Hepatocyte (in vitro differentiated cells): ENCODE results near the gene GPRASP3. TPM values are rescaled to one million over a fixed set of nuclear protein-coding genes. Genes with fewer than 3 reads are reported as not detected.

Experiments
- DNase-seq: peaks from one replicate; pipeline ENCODE4 v3.0.0-alpha.2; 2016; ENCODE audit warnings: low spot score
- H2AFZ ChIP-seq: fragments of 200-600 bp; sonication (generic); 2 replicates; pipeline ENCODE4 v1.6.0; 2016; ENCODE audit warnings: antibody characterized with exemption, mild to moderate bottlenecking
- H3K27ac ChIP-seq: fragments of 200-600 bp; sonication (generic); 2 replicates; pipeline ENCODE4 v1.5.1; 2016; ENCODE audit warnings: mild to moderate bottlenecking
- H3K27me3 ChIP-seq: fragments of 200-600 bp; sonication (generic); 2 replicates; pipeline ENCODE4 v1.6.1; 2016
- H3K36me3 ChIP-seq: fragments of 200-600 bp; sonication (generic); replicated peaks from 2 replicates; pipeline ENCODE4 v1.5.1; 2016; ENCODE audit warnings: low read depth; ENCODE audit not compliant: insufficient read depth
- H3K4me1 ChIP-seq: fragments of 200-600 bp; sonication (generic); 2 replicates; pipeline ENCODE4 v1.5.1; 2016; ENCODE audit warnings: mild to moderate bottlenecking, moderate library complexity; ENCODE audit not compliant: insufficient read depth
- H3K4me2 ChIP-seq: fragments of 200-600 bp; sonication (generic); 2 replicates; pipeline ENCODE4 v1.6.0; 2016
- H3K4me3 ChIP-seq: fragments of 200-600 bp; sonication (generic); 2 replicates; pipeline ENCODE4 v1.5.1; 2016; ENCODE audit warnings: mild to moderate bottlenecking
- H3K79me2 ChIP-seq: fragments of 200-600 bp; sonication (generic); 2 replicates; pipeline ENCODE4 v1.6.0; 2017; ENCODE audit warnings: mild to moderate bottlenecking
- H3K9me2 ChIP-seq: fragments of 200-600 bp; sonication (generic); replicated peaks from 2 replicates; pipeline ENCODE4 v1.6.0; 2017; ENCODE audit warnings: mild to moderate bottlenecking; ENCODE audit not compliant: insufficient read depth
- H3K9me3 ChIP-seq: fragments of 200-600 bp; sonication (generic); 2 replicates; pipeline ENCODE4 v1.5.1; 2016; ENCODE audit warnings: low read depth, mild to moderate bottlenecking
- H4K20me1 ChIP-seq: fragments of 200-600 bp; sonication (generic); 2 replicates; pipeline ENCODE4 v1.6.0; 2016; ENCODE audit warnings: mild to moderate bottlenecking; ENCODE audit not compliant: insufficient read depth, poor library complexity, severe bottlenecking
- EZH2 ChIP-seq: fragments of 200-600 bp; sonication (generic); IDR thresholded peaks from 2 replicates; pipeline ENCODE4 v1.6.1; 2016; ENCODE audit warnings: antibody characterized with exemption, mild to moderate bottlenecking, borderline replicate concordance
- EZH2phosphoT487 ChIP-seq: fragments of 200-600 bp; sonication (generic); IDR thresholded peaks from one replicate; pipeline ENCODE4 v1.6.1; 2018; ENCODE audit warnings: antibody characterized with exemption, mild to moderate bottlenecking, low read depth, moderate library complexity; ENCODE audit not compliant: unreplicated experiment, severe bottlenecking
- WGBS: methylation state at CpG from one replicate; pipeline ENCODE4 v1.1.6; 2016; ENCODE audit warnings: low lambda C conversion rate; ENCODE audit errors: missing lambda C conversion rate; 5-methylcytosine and 5-hydroxymethylcytosine counted together
- polyA plus RNA-seq: library from polyadenylated mRNA; unstranded; fragments of >200 nt; fragmentation: Nextera tagmentation; extraction: Ambion mirVana; gene quantifications from 2 replicates; pipeline ENCODE4 v1.2.1, GENCODE V29; 2016
- total RNA-seq: library from RNA; depleted of rRNA; stranded (reverse); fragments of >200 nt; gene quantifications from 2 replicates; pipeline ENCODE4 v1.2.3, GENCODE V29; 2014
- TF ChIP-seq, protein P1 (sequence below): fragments of 200-600 bp; sonication (generic); IDR thresholded peaks from 2 replicates; pipeline ENCODE4 v1.5.1; 2016; ENCODE audit warnings: antibody characterized with exemption, mild to moderate bottlenecking; ENCODE audit not compliant: poor library complexity

GPRASP3 gene
- total and polyA plus RNA-seq, 2 experiments from 2014 or later: 1.8 to 7.5 TPM

DNA sequence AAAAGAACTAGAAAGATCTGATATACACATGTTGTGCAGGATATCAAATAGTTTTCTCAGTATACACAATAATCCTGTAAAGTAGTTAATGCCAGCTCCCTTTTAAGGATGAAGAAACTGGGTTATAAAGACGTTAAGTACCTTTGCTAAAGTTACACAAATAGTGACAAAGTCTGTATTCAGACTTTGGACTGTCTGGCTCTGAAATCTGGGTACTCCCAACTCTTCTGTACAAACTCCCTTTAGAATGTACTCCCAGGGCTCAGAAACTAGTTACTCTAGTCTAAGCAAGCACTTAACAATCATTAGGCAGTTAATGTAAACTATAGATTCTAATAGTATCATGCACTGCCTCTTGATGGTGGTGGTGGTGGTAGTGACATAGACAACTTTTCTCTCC lies 7.2 kb downstream of the GPRASP3 start:
- H3K9me2 ChIP-seq: no peaks in the 10 kb centered on the region
- no peak for DNase-seq

DNA sequence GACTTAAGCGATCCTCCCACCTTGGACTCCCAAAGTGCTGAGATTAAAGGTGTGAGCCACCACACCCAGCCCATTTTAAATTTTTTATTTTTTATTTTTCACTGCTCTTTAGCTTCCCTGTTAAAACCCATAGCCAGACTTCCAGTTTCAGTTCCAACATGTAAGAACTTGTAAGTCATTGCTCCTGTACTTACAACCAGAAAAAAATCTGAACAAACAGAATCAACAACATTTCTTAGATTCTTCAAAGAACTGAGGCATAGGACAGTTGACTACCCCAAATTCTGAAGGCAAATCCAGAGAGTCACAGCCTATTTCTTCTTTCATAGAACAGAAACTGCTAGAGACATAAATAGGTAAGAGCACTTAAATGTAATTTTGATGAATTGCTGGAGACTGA lies 8.1 kb downstream of the GPRASP3 start:
- TF ChIP-seq, protein P1, sequence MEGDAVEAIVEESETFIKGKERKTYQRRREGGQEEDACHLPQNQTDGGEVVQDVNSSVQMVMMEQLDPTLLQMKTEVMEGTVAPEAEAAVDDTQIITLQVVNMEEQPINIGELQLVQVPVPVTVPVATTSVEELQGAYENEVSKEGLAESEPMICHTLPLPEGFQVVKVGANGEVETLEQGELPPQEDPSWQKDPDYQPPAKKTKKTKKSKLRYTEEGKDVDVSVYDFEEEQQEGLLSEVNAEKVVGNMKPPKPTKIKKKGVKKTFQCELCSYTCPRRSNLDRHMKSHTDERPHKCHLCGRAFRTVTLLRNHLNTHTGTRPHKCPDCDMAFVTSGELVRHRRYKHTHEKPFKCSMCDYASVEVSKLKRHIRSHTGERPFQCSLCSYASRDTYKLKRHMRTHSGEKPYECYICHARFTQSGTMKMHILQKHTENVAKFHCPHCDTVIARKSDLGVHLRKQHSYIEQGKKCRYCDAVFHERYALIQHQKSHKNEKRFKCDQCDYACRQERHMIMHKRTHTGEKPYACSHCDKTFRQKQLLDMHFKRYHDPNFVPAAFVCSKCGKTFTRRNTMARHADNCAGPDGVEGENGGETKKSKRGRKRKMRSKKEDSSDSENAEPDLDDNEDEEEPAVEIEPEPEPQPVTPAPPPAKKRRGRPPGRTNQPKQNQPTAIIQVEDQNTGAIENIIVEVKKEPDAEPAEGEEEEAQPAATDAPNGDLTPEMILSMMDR: no peak
- TF ChIP-seq EZH2 (no peak), EZH2phosphoT487 (no peak)

More for the DNA sequence above, 7.2 kb downstream of the GPRASP3 start:
- TF ChIP-seq, protein P1: no peak
- TF ChIP-seq EZH2: no peak
- no peak for TF ChIP-seq EZH2phosphoT487
- H3K36me3 ChIP-seq: no peaks in the 10 kb centered on the region
- H3K4me3 ChIP-seq: no peak overlapping the region
- no peaks in the 10 kb centered on the region for H3K79me2 ChIP-seq
- WGBS: 47% methylated on average over 1 of the region's 1 CpG
- no peaks in the 10 kb centered on the region for H3K27me3 ChIP-seq
- H4K20me1 ChIP-seq: no peaks in the 10 kb centered on the region
- H3K4me1 ChIP-seq: no peaks in the 10 kb centered on the region
- H3K9me3 ChIP-seq: no peaks in the 10 kb centered on the region
- H3K4me2 ChIP-seq: no peak overlapping the region
- no peak overlapping the region for H2AFZ ChIP-seq
- H3K27ac ChIP-seq: peak overlapping the region; percentile 4

DNA sequence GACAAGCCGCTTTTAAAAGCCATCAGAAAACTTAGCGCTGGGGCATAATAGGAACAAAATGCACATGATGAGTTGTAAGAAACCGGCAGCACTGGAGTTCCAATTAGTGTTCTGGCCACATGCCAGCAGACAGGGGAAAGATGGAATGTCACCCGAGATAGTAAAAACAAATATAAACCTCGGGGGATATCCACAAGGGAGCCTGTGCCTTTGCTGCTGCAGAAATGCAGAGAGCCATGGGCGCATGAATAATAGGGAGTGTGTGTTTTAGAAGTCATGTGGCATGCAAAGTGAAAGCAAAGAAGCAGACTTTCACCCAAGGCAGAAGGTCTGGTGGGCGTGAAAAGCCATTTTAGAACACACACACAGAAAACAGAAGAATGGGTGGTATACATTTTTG lies 19.1 kb downstream of the GPRASP3 start:
- Histone ChIP-seq H3K9me2 (no peaks in the 10 kb centered on the region), H3K4me1 (no peaks in the 10 kb centered on the region)
- TF ChIP-seq EZH2phosphoT487 (no peak), EZH2 (no peak)
- TF ChIP-seq, protein P1: no peak

More for the DNA sequence above, 8.1 kb downstream of the GPRASP3 start:
- H3K4me3 ChIP-seq: no peak overlapping the region
- WGBS: 94% methylated on average over 1 of the region's 1 CpG
- H3K79me2 ChIP-seq: no peaks in the 10 kb centered on the region
- no peaks in the 10 kb centered on the region for H3K4me1 ChIP-seq
- H3K27ac ChIP-seq: no peak overlapping the region
- H3K4me2 ChIP-seq: no peak overlapping the region
- H3K27me3 ChIP-seq: no peaks in the 10 kb centered on the region
- DNase-seq: no peak
- H3K36me3 ChIP-seq: no peaks in the 10 kb centered on the region
- no peak overlapping the region for H2AFZ ChIP-seq
- H3K9me3 ChIP-seq: no peaks in the 10 kb centered on the region
- H3K9me2 ChIP-seq: no peaks in the 10 kb centered on the region
- no peaks in the 10 kb centered on the region for H4K20me1 ChIP-seq

DNA sequence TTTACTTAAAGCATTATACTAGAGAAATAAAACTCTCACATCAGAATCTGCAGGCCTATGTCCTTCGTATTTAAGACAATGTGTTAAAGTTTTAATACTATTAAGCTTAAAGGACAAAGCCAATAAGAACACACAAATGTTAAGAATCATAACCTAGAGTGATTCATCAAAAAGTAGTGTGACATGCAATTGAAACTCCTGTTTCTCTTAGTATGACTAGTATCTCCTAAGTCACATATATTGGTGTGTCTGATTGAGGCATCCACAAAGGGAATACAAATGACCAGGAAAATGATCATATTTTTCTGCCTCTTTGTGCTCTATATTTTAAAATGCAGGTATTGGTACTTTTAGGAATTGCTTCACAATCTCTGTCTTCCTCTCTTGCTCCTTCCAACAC lies 23.8 kb downstream of the GPRASP3 start:
- no peaks in the 10 kb centered on the region for H3K79me2 ChIP-seq
- 79% methylated on average over 1 of the region's 1 CpG for WGBS

More for the DNA sequence above, 19.1 kb downstream of the GPRASP3 start:
- H3K79me2 ChIP-seq: no peaks in the 10 kb centered on the region
- WGBS: 53% methylated on average over 7 of the region's 7 CpGs
- no peaks in the 10 kb centered on the region for H3K27me3 ChIP-seq
- no peak overlapping the region for H3K4me2 ChIP-seq
- H3K4me3 ChIP-seq: no peak overlapping the region
- no peaks in the 10 kb centered on the region for H3K36me3 ChIP-seq
- peak; percentile 15 for DNase-seq
- no peak overlapping the region for H3K27ac ChIP-seq
- no peaks in the 10 kb centered on the region for H4K20me1 ChIP-seq
- no peaks in the 10 kb centered on the region for H3K9me3 ChIP-seq
- no peak overlapping the region for H2AFZ ChIP-seq

More for the DNA sequence above, 23.8 kb downstream of the GPRASP3 start:
- no peak overlapping the region for H3K4me2 ChIP-seq
- no peaks in the 10 kb centered on the region for H3K4me1 ChIP-seq
- H3K36me3 ChIP-seq: no peaks in the 10 kb centered on the region
- H3K4me3 ChIP-seq: no peak overlapping the region
- no peaks in the 10 kb centered on the region for H3K27me3 ChIP-seq
- H2AFZ ChIP-seq: no peak overlapping the region
- H3K9me2 ChIP-seq: no peaks in the 10 kb centered on the region
- DNase-seq: no peak
- no peaks in the 10 kb centered on the region for H3K9me3 ChIP-seq
- H4K20me1 ChIP-seq: no peaks in the 10 kb centered on the region
- no peak for TF ChIP-seq EZH2phosphoT487
- no peak for TF ChIP-seq EZH2
- TF ChIP-seq, protein P1: no peak
- no peak overlapping the region for H3K27ac ChIP-seq
